ENCODE measurements around the gene MED25. TPM values are rescaled to one million over a fixed set of nuclear protein-coding genes. Genes with fewer than 3 reads are reported as not detected.

MED25 gene
- polyA plus RNA-seq, 1 donor from 2014 or later: 18.9 TPM

GRCh38 chr19:49850221-49850486 is 32.1 kb downstream of the MED25 start:
- H2AFZ ChIP-seq (ENCODE audit: low read depth, low read length): peak overlapping the region; percentile 66
- no peaks in the 10 kb centered on the region for H3F3A ChIP-seq (ENCODE audit: insufficient read depth, low read length, poor library complexity, severe bottlenecking)
- H3K4me3 ChIP-seq (ENCODE audit: low read length): peak overlapping the region; percentile 70
- peak overlapping the region; percentile 89 for H3K9ac ChIP-seq (ENCODE audit: low read length)
- H3K36me3 ChIP-seq (ENCODE audit: insufficient read depth, low read length): peaks cover 4% of the 10 kb centered on the region
- no peaks in the 10 kb centered on the region for H3K9me2 ChIP-seq (ENCODE audit: insufficient read depth, low read length)
- H3K4me2 ChIP-seq (ENCODE audit: low read length): no peak overlapping the region
- no peaks in the 10 kb centered on the region for H3K27me3 ChIP-seq (ENCODE audit: insufficient read depth, low read depth, low read length)
- TF ChIP-seq EZH2 (IDR thresholded peaks at IDR 0.05; ENCODE audit: borderline replicate concordance, insufficient read depth, low read length, poor library complexity, severe bottlenecking) (no peak), EP300 (conservative IDR thresholded peaks at IDR 0.05; ENCODE audit: poor library complexity, severe bottlenecking) (no peak), REST (IDR thresholded peaks at IDR 0.05; ENCODE audit: borderline replicate concordance) (no peak), RAD21 (conservative IDR thresholded peaks at IDR 0.05) (no peak), SMC3 (conservative IDR thresholded peaks at IDR 0.05; ENCODE audit: poor library complexity) (no peak)
- peaks cover 25% of the 10 kb centered on the region for H4K20me1 ChIP-seq (ENCODE audit: insufficient read depth)
- H3K9me3 ChIP-seq (ENCODE audit: low read length): no peaks in the 10 kb centered on the region
- peak overlapping the region; percentile 95 for H3K27ac ChIP-seq (ENCODE audit: low read length)
- peaks cover 30% of the 10 kb centered on the region for H3K79me2 ChIP-seq (replicated peaks; ENCODE audit: insufficient read depth, low read length)

GRCh38 chr19:49850487-49851342 is 32.6 kb downstream of the MED25 start, which contains the start of gene PTOV1:
TSS of gene PTOV1 (plus strand) at chr19:49851159.
- TF ChIP-seq CTCF (IDR thresholded peaks at IDR 0.05; ENCODE audit: poor library complexity, severe bottlenecking) (no peak), POLR2AphosphoS5 (IDR thresholded peaks at IDR 0.05) (peak; percentile 82), TAF1 (IDR thresholded peaks at IDR 0.05; ENCODE audit: low read depth) (peak; percentile 56), MXI1 (conservative IDR thresholded peaks at IDR 0.05; ENCODE audit: poor library complexity, severe bottlenecking) (peak; percentile 77), SMC3 (conservative IDR thresholded peaks at IDR 0.05; ENCODE audit: poor library complexity) (peak; percentile 44), EP300 (conservative IDR thresholded peaks at IDR 0.05; ENCODE audit: poor library complexity, severe bottlenecking) (peak; percentile 80), REST (IDR thresholded peaks at IDR 0.05; ENCODE audit: borderline replicate concordance) (peak; percentile 88), RAD21 (conservative IDR thresholded peaks at IDR 0.05) (peak; percentile 37), EZH2 (IDR thresholded peaks at IDR 0.05; ENCODE audit: borderline replicate concordance, insufficient read depth, low read length, poor library complexity, severe bottlenecking) (no peak)
- peaks cover 31% of the 10 kb centered on the region for H4K20me1 ChIP-seq (ENCODE audit: insufficient read depth)
- H3K4me3 ChIP-seq (ENCODE audit: low read length): peak within 1 kb of the TSS; percentile 76

More at GRCh38 chr19:49850487-49851342, 32.6 kb downstream of the MED25 start, which contains the start of gene PTOV1:
- Histone ChIP-seq H3K79me2 (replicated peaks; ENCODE audit: insufficient read depth, low read length) (peaks cover 34% of the 10 kb centered on the region), H3K4me2 (ENCODE audit: low read length) (peak within 1 kb of the TSS; percentile 52), H3F3A (ENCODE audit: insufficient read depth, low read length, poor library complexity, severe bottlenecking) (no peaks in the 10 kb centered on the region), H3K9ac (ENCODE audit: low read length) (peak within 1 kb of the TSS; percentile 89), H3K27ac (ENCODE audit: low read length) (peak within 1 kb of the TSS; percentile 95), H3K9me2 (ENCODE audit: insufficient read depth, low read length) (no peaks in the 10 kb centered on the region), H3K27me3 (ENCODE audit: insufficient read depth, low read depth, low read length) (no peaks in the 10 kb centered on the region), H2AFZ (ENCODE audit: low read depth, low read length) (peak within 1 kb of the TSS; percentile 66), H3K36me3 (ENCODE audit: insufficient read depth, low read length) (peaks cover 4% of the 10 kb centered on the region), H3K9me3 (ENCODE audit: low read length) (no peaks in the 10 kb centered on the region)
